K562 (cell line): Measurements from ENCODE around the gene CDKL5. TPM values are rescaled to one million over a fixed set of nuclear protein-coding genes. Genes with fewer than 3 reads are reported as not detected.

Source experiments
- BACH1 ChIP-seq: fragments of 200-800 bp; sonication (Bioruptor generic); IDR thresholded peaks from 2 replicates; pipeline ENCODE4 v1.6.1; 2016; ENCODE audit warnings: missing genetic modification characterization, missing compliant biosample characterization
- CBX8 ChIP-seq: fragments of 200-600 bp; sonication (generic); IDR thresholded peaks from 2 replicates; pipeline ENCODE4 v1.6.1; 2012; ENCODE audit warnings: borderline replicate concordance, mixed run types, low read depth, mild to moderate bottlenecking, moderate library complexity, mixed read lengths, low read length, control low read depth, inconsistent platforms; ENCODE audit not compliant: poor library complexity, severe bottlenecking; ENCODE audit errors: extremely low read depth
- CREBBP ChIP-seq: IDR thresholded peaks from one replicate; pipeline ENCODE4 v1.6.1; 2012; ENCODE audit warnings: low read depth, mild to moderate bottlenecking, control low read depth, inconsistent platforms, low read length
- CSDE1 ChIP-seq, 2 experiments: fragments of 450-650 bp; IDR thresholded peaks; 2 replicates each; pipeline ENCODE4 v1.6.1; 2016; ENCODE audit warnings: mild to moderate bottlenecking in 1 of 2
- CTBP1 ChIP-seq: fragments of 450-650 bp; IDR thresholded peaks from 2 replicates; pipeline ENCODE4 v1.6.1; 2016; ENCODE audit warnings: borderline replicate concordance
- ELF1 ChIP-seq: fragments of 200-800 bp; sonication (Bioruptor generic); IDR thresholded peaks from 2 replicates; pipeline ENCODE4 v1.6.1; 2016; ENCODE audit warnings: missing genetic modification characterization, missing compliant biosample characterization
- ELF4 ChIP-seq: fragments of 450-650 bp; formaldehyde crosslinking; IDR thresholded peaks from 2 replicates; pipeline ENCODE4 v1.4.0; 2022; ENCODE audit warnings: missing genetic modification characterization
- LCOR ChIP-seq: sonication (generic); formaldehyde crosslinking; IDR thresholded peaks from 2 replicates; pipeline ENCODE4 v1.8.0; 2022; ENCODE audit warnings: mild to moderate bottlenecking, missing genetic modification reagents
- NR0B1 ChIP-seq: fragments of 450-650 bp; IDR thresholded peaks from one replicate; pipeline ENCODE4 v1.6.1; 2018; ENCODE audit warnings: mild to moderate bottlenecking, moderate library complexity; ENCODE audit not compliant: partially characterized antibody
- PBX2 ChIP-seq, 2 experiments: IDR thresholded peaks in 1 of 2; conservative IDR thresholded peaks in 1 of 2; 2 replicates each; pipeline ENCODE4 v1.6.1; 2016; ENCODE audit warnings: low read depth in 2 of 2, mild to moderate bottlenecking in 1 of 2, missing compliant biosample characterization in 1 of 2, missing genetic modification characterization in 1 of 2, moderate library complexity in 1 of 2
- RBM17 ChIP-seq: fragments of 200-400 bp; formaldehyde crosslinking; IDR thresholded peaks from 2 replicates; pipeline ENCODE4 v1.6.1; 2017; ENCODE audit warnings: low read depth, mild to moderate bottlenecking, low read length, borderline replicate concordance
- SNIP1 ChIP-seq: fragments of 450-650 bp; IDR thresholded peaks from 2 replicates; pipeline ENCODE4 v1.7.1; 2017; ENCODE audit warnings: low read depth, mild to moderate bottlenecking
- XRCC3 ChIP-seq: fragments of 450-650 bp; IDR thresholded peaks from 2 replicates; pipeline ENCODE4 v1.6.1; 2017; ENCODE audit warnings: mild to moderate bottlenecking, moderate library complexity
- YY1 ChIP-seq, 3 experiments: IDR thresholded peaks; 2 replicates each; pipeline ENCODE4 v1.6.1; 2011; ENCODE audit warnings: low read length in 2 of 3, mild to moderate bottlenecking in 2 of 3, moderate library complexity in 2 of 3, borderline replicate concordance in 1 of 3, control low read depth in 1 of 3, low read depth in 1 of 3; ENCODE audit not compliant: insufficient read depth in 3 of 3, insufficient replicate concordance in 2 of 3, control insufficient read depth in 1 of 3, insufficient read length in 1 of 3; ENCODE audit errors: extremely low read depth in 1 of 3
- ZNF239 ChIP-seq: fragments of 250-450 bp; sonication (Bioruptor Pico); IDR thresholded peaks from 2 replicates; pipeline ENCODE4 v1.4.0; 2020; ENCODE audit warnings: mild to moderate bottlenecking
- ZNF41 ChIP-seq: fragments of 250-450 bp; sonication (Bioruptor Pico); conservative IDR thresholded peaks from 2 replicates; pipeline ENCODE4 v1.4.0; 2020; ENCODE audit warnings: mild to moderate bottlenecking
- ZNF592 ChIP-seq: fragments of 450-650 bp; IDR thresholded peaks from 2 replicates; pipeline ENCODE4 v1.6.1; 2017; ENCODE audit warnings: antibody characterized with exemption, mild to moderate bottlenecking
- ZNF699 ChIP-seq: fragments of 250-450 bp; sonication (Bioruptor Pico); IDR thresholded peaks from 2 replicates; pipeline ENCODE4 v1.8.0; 2021; ENCODE audit warnings: mild to moderate bottlenecking, moderate library complexity; ENCODE audit not compliant: insufficient replicate concordance
- polyA plus RNA-seq, 8 experiments: library from polyadenylated mRNA; depleted of rRNA in 4 of 8; stranded (reverse) in 5 of 8; unstranded in 3 of 8; fragments of >200 nt; fragmentation: Nextera tagmentation in 2 of 8; fragmentation: Illumina TruSeq in 1 of 8; extraction: Ambion mirVana in 2 of 8; extraction: Trizol in 1 of 8; gene quantifications; 2 replicates each; pipeline versions ENCODE4 v1.2.1 to v1.2.3, GENCODE V29; 2011 to 2014; ENCODE audit warnings: inconsistent platforms in 1 of 8, missing spikeins in 1 of 8
- total RNA-seq, 7 experiments: library from RNA; depleted of rRNA in 6 of 7; stranded (reverse); fragments of >200 nt in 6 of 7; fragmentation: Illumina TruSeq in 2 of 7; extraction: Trizol in 2 of 7; gene quantifications; 2 replicates each; pipeline versions ENCODE4 v1.2.1 to v1.2.3, GENCODE V29; 2011 to 2021; ENCODE audit warnings: low replicate concordance in 1 of 7

The CDKL5 gene
- total and polyA plus RNA-seq, 9 of the 15 experiments (the other 6 are each of a cell fraction or from before 2014, with no cell fraction given) = under 0.01 to 0.21 (median 0.04) TPM

- TF ChIP-seq ZNF592 = no peak
- TF ChIP-seq NR0B1 = no peak
- TF ChIP-seq ZNF41 (CRISPR knock-in tag) = no peak
- TF ChIP-seq CREBBP = no peak
- TF ChIP-seq ELF4 (CRISPR knock-in tag) = no peak
- TF ChIP-seq YY1 (IDR thresholded peaks at IDR 0.05; ENCODE audit: borderline replicate concordance in 1 of 3, control insufficient read depth in 1 of 3, extremely low read depth in 1 of 3, insufficient read depth in 3 of 3, insufficient read length in 1 of 3, insufficient replicate concordance in 2 of 3, low read depth in 1 of 3, low read length in 2 of 3) = peak in 1 of 3 experiments; percentile 10
- no peak for TF ChIP-seq XRCC3
- no peak; the same call in 1 of the 2 replicates for TF ChIP-seq LCOR (CRISPR knock-in tag)
- TF ChIP-seq CTBP1 = peak; percentile 17; the same call in 1 of the 2 replicates
- TF ChIP-seq PBX2 (CRISPR knock-in tag; IDR thresholded peaks at IDR 0.05; ENCODE audit: low read depth) = no peak
- TF ChIP-seq PBX2 (tag; conservative IDR thresholded peaks at IDR 0.05; ENCODE audit: low read depth) = no peak
- no peak for TF ChIP-seq ZNF699 (CRISPR knock-in tag)
- no peak for TF ChIP-seq BACH1
- TF ChIP-seq CBX8 = no peak
- TF ChIP-seq SNIP1 = peak; percentile 80
- no peak for TF ChIP-seq ZNF239 (CRISPR knock-in tag)
- TF ChIP-seq CSDE1 (IDR thresholded peaks at IDR 0.05) = no peak
- TF ChIP-seq ELF1 (tag) = no peak
- TF ChIP-seq RBM17 = no peak
Measured at GRCh38 chrX:18425199-18426003, at the start of gene CDKL5 (continued).
